HL-60 (cell line): ENCODE results near the gene LAMA3.
A peak's percentile ranks its signal among the peaks of the same experiment; 100 is the strongest.

Source experiments
- DNase-seq, 2 experiments: peaks; one replicate each; pipeline ENCODE4 v3.0.0-alpha.2; 2010 to 2020; ENCODE audit warnings: low read depth in 1 of 2, low spot score in 1 of 2
- H3K27ac ChIP-seq: fragments of 250-450 bp; sonication (Bioruptor Pico); replicated peaks from 2 replicates; pipeline ENCODE4 v1.5.1; 2020; ENCODE audit warnings: mild to moderate bottlenecking, moderate library complexity
- H3K27me3 ChIP-seq: fragments of 250-450 bp; sonication (Bioruptor Pico); 2 replicates; pipeline ENCODE4 v1.5.1; 2021; ENCODE audit warnings: mild to moderate bottlenecking, moderate library complexity; ENCODE audit not compliant: insufficient read depth, poor library complexity, severe bottlenecking
- H3K4me3 ChIP-seq: replicated peaks from 2 replicates; pipeline ENCODE4 v1.5.1; 2011; ENCODE audit warnings: mild to moderate bottlenecking, control low read depth, low read length; ENCODE audit not compliant: insufficient read depth
- GABPA ChIP-seq: IDR thresholded peaks from 2 replicates; pipeline ENCODE4 v1.6.1; 2012; ENCODE audit warnings: low read depth
- POLR2AphosphoS5 ChIP-seq: IDR thresholded peaks from 2 replicates; pipeline ENCODE4 v1.6.1; 2012; ENCODE audit warnings: low read depth
- REST ChIP-seq: IDR thresholded peaks from 2 replicates; pipeline ENCODE4 v1.6.1; 2012; ENCODE audit warnings: low read depth; ENCODE audit not compliant: insufficient replicate concordance
- SPI1 ChIP-seq: IDR thresholded peaks from 2 replicates; pipeline ENCODE4 v1.6.1; 2012; ENCODE audit warnings: low read depth, mild to moderate bottlenecking, borderline replicate concordance
- TF ChIP-seq, protein P1 (sequence below): IDR thresholded peaks from one replicate; pipeline ENCODE4 v1.5.1; 2011; ENCODE audit warnings: low read length, control low read depth, inconsistent platforms; ENCODE audit not compliant: insufficient read depth

Gene LAMA3

GRCh38 chr18:23945416-23946079 is 256.3 kb downstream of the LAMA3 start:
- TF ChIP-seq POLR2AphosphoS5 (no peak), SPI1 (peak; percentile 53; the same call in 1 of the 2 replicates)

DNA sequence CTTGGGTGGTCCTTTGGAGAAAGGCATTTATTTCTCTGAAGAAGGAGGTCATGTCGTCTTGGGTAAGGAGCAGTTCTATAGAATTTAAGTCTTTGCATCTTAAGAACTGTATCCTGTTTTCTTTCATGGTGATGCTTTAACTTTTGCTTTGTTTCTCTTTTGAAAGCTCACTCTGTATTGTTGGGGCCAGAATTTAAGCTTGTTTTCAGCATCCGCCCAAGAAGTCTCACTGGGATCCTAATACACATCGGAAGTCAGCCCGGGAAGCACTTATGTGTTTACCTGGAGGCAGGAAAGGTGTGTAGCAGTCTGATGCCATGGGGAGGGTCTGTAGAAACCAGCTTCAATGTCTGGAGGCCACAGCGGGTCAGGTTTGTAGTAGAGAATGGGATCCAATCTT is 260.6 kb downstream of the LAMA3 start:
- Histone ChIP-seq H3K27ac (no peak overlapping the region), H3K4me3 (no peak overlapping the region), H3K27me3 (no peaks in the 10 kb centered on the region)
- DNase-seq = no peak
- no peak for TF ChIP-seq POLR2AphosphoS5
- TF ChIP-seq, protein P1, sequence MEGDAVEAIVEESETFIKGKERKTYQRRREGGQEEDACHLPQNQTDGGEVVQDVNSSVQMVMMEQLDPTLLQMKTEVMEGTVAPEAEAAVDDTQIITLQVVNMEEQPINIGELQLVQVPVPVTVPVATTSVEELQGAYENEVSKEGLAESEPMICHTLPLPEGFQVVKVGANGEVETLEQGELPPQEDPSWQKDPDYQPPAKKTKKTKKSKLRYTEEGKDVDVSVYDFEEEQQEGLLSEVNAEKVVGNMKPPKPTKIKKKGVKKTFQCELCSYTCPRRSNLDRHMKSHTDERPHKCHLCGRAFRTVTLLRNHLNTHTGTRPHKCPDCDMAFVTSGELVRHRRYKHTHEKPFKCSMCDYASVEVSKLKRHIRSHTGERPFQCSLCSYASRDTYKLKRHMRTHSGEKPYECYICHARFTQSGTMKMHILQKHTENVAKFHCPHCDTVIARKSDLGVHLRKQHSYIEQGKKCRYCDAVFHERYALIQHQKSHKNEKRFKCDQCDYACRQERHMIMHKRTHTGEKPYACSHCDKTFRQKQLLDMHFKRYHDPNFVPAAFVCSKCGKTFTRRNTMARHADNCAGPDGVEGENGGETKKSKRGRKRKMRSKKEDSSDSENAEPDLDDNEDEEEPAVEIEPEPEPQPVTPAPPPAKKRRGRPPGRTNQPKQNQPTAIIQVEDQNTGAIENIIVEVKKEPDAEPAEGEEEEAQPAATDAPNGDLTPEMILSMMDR = no peak
- no peak for TF ChIP-seq SPI1
- TF ChIP-seq GABPA = no peak
- no peak for TF ChIP-seq REST

More at GRCh38 chr18:23945416-23946079, 256.3 kb downstream of the LAMA3 start:
- DNase-seq = no peak
- no peaks in the 10 kb centered on the region for H3K27me3 ChIP-seq
- no peak overlapping the region for H3K4me3 ChIP-seq
- no peak overlapping the region for H3K27ac ChIP-seq

DNA sequence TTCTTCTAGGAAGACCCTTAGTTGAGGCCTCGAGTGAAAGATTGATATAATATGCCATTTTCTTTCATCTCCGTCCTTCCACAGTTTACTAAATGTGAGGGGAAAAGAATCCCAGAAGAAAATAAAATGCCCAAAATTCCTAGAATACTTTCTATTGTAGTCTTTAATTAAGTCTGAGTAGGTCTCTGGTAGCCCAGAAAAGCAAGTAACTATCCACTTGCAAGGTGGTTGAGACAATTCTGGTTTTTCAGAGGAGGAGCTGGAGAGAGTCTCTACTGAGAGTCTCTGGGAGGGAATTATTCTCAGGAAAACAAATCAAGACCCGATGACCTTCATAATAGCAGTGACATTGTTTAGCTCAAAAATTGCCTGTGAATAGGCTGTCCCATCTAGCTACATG is 261.4 kb downstream of the LAMA3 start:
- Histone ChIP-seq H3K4me3 (no peak overlapping the region), H3K27me3 (no peaks in the 10 kb centered on the region), H3K27ac (no peak overlapping the region)
- DNase-seq = no peak
- TF ChIP-seq POLR2AphosphoS5 (no peak), REST (no peak), SPI1 (no peak), GABPA (no peak)
- TF ChIP-seq, protein P1 = no peak

DNA sequence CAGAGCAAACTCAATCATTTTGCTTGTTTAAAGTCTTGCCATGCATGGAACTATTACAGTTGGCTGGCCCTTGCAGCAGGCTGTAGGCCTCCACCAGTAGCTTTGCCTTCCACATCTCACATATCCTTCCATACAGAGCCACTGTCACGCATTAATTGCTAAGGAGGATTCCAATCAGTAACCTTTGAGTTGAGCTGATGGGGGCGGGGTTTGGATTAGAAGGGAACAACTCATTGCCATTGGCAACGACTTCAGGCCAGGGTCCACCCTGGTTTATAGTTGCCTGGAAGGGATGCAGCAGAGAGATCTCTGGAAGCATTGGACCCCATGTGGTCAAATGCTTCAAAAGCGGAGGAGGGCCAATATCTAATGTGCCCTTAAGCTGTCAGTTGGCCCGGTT is 262.0 kb downstream of the LAMA3 start:
- H3K27me3 ChIP-seq = no peaks in the 10 kb centered on the region
- no peak for DNase-seq
- TF ChIP-seq POLR2AphosphoS5 (no peak), GABPA (no peak), REST (no peak), SPI1 (no peak)
- TF ChIP-seq, protein P1 = no peak
- no peak overlapping the region for H3K4me3 ChIP-seq
- H3K27ac ChIP-seq = no peak overlapping the region
